AG08396 (cell line): Measurements from ENCODE around the gene PICK1.
A peak's percentile ranks its signal among the peaks of the same experiment; 100 is the strongest.

Experiments
- DNase-seq: peaks from one replicate; pipeline ENCODE4 v3.0.0; 2012; ENCODE audit warnings: low spot score, mixed read lengths

The PICK1 gene

GRCh38 chr22:38088629-38089473 lies 31.6 kb downstream of the PICK1 start:
- DNase-seq = peak; percentile 62

GRCh38 chr22:38089474-38089851 lies 32.3 kb downstream of the PICK1 start:
- no peak for DNase-seq

- DNase-seq = no peak
Measured at GRCh38 chr22:38097058-38097457, 39.9 kb downstream of the PICK1 start.

GRCh38 chr22:38097557-38098409 lies 40.6 kb downstream of the PICK1 start:
- no peak for DNase-seq

- DNase-seq = peak; percentile 74
Measured at GRCh38 chr22:38098410-38099249, 41.4 kb downstream of the PICK1 start.

GRCh38 chr22:38103641-38104040 lies 46.4 kb downstream of the PICK1 start:
- no peak for DNase-seq

- peak; percentile 58 for DNase-seq
Measured at GRCh38 chr22:38104084-38104483, 46.9 kb downstream of the PICK1 start.

- DNase-seq = no peak
Measured at GRCh38 chr22:38106814-38107578, 49.8 kb downstream of the PICK1 start.

GRCh38 chr22:38107692-38108515 lies 50.7 kb downstream of the PICK1 start:
- DNase-seq = no peak

- DNase-seq = no peak
Measured at GRCh38 chr22:38108561-38109319, 51.5 kb downstream of the PICK1 start.

GRCh38 chr22:38109371-38110001 lies 52.3 kb downstream of the PICK1 start:
- DNase-seq = no peak

- DNase-seq = no peak
Measured at GRCh38 chr22:38110008-38110862, 53.0 kb downstream of the PICK1 start, which contains the start of gene BAIAP2L2. Gene BAIAP2L2 (minus strand): TSS chr22:38110684. CDS start chr22:38110525, 159 bp downstream.

- no peak for DNase-seq
Measured at GRCh38 chr22:38110863-38111852, 54.0 kb downstream of the PICK1 start.

GRCh38 chr22:38111925-38112355 lies 54.7 kb downstream of the PICK1 start:
- no peak for DNase-seq

- no peak for DNase-seq
Measured at GRCh38 chr22:38112381-38112780, 55.2 kb downstream of the PICK1 start.

GRCh38 chr22:38114484-38115398 lies 57.5 kb downstream of the PICK1 start:
- DNase-seq = peak; percentile 97
